ENCODE results near the gene DBX2. TPM values are rescaled to one million over a fixed set of nuclear protein-coding genes. Genes with fewer than 3 reads are reported as not detected.

DBX2 gene
- total RNA-seq, 1 donor from 2014 or later, result not detected

DNA sequence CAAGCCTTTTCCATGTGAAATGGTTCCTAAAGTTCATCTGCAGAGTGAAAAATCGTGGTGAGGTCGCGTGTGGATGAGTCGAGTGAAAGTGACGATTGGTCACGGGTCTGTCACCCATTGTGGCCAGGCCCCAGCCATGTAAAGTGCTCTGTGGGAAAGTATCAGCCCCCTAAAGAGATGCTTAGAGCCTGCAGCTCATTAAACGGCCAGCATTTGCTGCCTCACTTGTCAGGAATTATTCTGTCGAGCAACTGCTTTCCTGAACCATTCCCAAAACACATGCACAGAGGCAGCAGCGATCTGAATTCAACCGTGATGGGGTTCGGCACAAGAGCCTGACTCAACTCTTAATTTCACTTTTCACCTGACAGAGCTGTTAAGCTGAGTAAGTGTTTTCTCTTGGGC is 16.0 kb downstream of the DBX2 start:
- TF ChIP-seq, protein P1, sequence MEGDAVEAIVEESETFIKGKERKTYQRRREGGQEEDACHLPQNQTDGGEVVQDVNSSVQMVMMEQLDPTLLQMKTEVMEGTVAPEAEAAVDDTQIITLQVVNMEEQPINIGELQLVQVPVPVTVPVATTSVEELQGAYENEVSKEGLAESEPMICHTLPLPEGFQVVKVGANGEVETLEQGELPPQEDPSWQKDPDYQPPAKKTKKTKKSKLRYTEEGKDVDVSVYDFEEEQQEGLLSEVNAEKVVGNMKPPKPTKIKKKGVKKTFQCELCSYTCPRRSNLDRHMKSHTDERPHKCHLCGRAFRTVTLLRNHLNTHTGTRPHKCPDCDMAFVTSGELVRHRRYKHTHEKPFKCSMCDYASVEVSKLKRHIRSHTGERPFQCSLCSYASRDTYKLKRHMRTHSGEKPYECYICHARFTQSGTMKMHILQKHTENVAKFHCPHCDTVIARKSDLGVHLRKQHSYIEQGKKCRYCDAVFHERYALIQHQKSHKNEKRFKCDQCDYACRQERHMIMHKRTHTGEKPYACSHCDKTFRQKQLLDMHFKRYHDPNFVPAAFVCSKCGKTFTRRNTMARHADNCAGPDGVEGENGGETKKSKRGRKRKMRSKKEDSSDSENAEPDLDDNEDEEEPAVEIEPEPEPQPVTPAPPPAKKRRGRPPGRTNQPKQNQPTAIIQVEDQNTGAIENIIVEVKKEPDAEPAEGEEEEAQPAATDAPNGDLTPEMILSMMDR (IDR thresholded peaks at IDR 0.05), result no peak
- no peaks in the 10 kb centered on the region for H3K9me3 ChIP-seq
- H3K27ac ChIP-seq, result no peak overlapping the region
- no peaks in the 10 kb centered on the region for H3K36me3 ChIP-seq
- no peaks in the 10 kb centered on the region for H3K4me1 ChIP-seq
- no peak for DNase-seq (ENCODE audit: low spot score in 2 of 2)
- H3K4me3 ChIP-seq, result no peak overlapping the region
- H3K27me3 ChIP-seq, result no peaks in the 10 kb centered on the region
- intact Hi-C loops (cut with DNase I), result no loop called here

DNA sequence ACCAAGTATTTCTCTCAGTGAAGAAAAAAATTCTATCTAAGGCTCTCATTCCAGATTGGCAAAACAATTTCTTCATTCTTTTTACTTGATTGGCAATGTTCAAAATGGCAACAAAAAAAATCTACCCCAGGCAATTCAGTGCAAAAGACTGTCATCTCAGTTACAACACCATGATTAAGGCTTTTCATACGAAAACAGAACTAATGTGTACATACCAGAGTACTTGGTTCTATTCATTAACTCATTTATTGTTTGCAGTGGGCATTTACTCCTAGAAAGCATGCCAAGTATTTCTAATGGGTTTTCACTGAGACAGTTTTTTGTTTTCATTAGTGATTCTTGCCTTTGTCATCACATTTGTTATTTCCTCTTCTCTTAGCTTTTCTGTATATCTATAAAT is 33.0 kb downstream of the DBX2 start:
- Histone ChIP-seq H3K9me3 (peaks cover 0 to 6% of the 10 kb centered on the region in 2 donors), H3K4me3 (no peak overlapping the region), H3K27ac (no peak overlapping the region), H3K36me3 (no peaks in the 10 kb centered on the region), H3K4me1 (no peaks in the 10 kb centered on the region), H3K27me3 (no peaks in the 10 kb centered on the region)
- TF ChIP-seq, protein P1 (IDR thresholded peaks at IDR 0.05), result no peak
- DNase-seq (ENCODE audit: low spot score in 2 of 2), result no peak
- intact Hi-C loops (cut with DNase I), result no loop called here

DNA sequence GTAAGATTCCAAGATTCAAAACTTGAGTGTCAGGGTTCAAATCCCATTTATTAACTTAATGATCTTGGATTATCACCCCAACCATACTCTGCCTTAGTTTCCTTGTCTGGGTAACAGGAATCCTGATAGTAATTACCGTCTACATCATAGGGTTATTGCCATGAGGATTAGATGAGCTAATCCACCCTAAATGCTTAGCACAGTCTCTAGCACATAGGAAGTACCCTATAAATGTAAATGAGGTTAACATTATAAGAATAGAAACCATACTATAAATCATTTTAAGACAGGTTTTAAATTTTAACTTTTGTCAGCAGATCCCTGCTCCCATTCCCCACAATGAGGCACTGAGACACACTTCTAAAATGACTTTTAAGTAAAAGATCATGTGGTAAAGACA is 36.5 kb downstream of the DBX2 start:
- Histone ChIP-seq H3K9me3 (no peaks in the 10 kb centered on the region), H3K27ac (no peak overlapping the region), H3K27me3 (no peaks in the 10 kb centered on the region), H3K4me3 (no peak overlapping the region), H3K36me3 (no peaks in the 10 kb centered on the region), H3K4me1 (no peaks in the 10 kb centered on the region)
- no peak for DNase-seq (ENCODE audit: low spot score in 2 of 2)
- TF ChIP-seq, protein P1 (IDR thresholded peaks at IDR 0.05), result no peak
- intact Hi-C loops (cut with DNase I), result no loop called here

DNA sequence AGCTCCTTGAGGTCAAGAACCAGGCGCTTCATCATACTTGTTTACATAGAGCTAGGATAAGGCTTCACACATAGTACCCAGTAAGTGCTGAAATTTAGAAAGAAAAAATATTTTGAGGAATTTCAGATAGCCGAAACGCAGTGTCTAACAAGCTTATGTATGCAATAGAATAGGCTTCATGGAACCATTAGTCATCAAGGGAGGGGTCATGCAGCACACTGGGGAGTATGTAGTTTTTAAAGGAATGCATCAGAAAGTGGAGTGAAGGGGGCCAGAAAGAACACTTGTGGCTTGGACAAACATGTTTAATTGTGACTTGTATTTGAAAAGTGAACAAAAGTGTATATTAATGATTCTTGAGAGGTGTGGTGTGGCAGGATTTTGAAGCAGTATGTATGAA is 38.1 kb downstream of the DBX2 start:
- Histone ChIP-seq H3K4me1 (no peaks in the 10 kb centered on the region), H3K27me3 (no peaks in the 10 kb centered on the region), H3K27ac (no peak overlapping the region), H3K9me3 (no peaks in the 10 kb centered on the region), H3K4me3 (no peak overlapping the region), H3K36me3 (no peaks in the 10 kb centered on the region)
- intact Hi-C loops (cut with DNase I), result no loop called here
- TF ChIP-seq, protein P1 (IDR thresholded peaks at IDR 0.05), result no peak
- no peak for DNase-seq (ENCODE audit: low spot score in 2 of 2)

DNA sequence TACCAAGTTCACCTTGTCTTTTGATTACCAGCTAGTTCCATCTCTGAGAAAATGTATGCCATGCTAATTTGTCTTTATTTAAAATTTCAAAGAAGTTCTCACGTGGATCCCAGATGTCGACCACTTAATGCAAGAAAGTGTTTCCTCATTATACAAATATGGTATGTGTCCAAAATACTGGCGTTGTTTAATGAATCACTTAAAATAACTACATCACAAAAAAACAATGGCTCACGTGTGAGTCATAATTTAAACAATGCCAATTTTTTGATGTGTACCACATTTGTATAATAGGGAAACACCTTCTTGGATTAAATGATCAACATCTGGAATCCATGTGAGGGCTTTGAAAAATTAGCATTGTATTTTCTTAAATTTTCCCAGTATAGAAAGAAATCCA is 40.8 kb downstream of the DBX2 start:
- H3K9me3 ChIP-seq, result no peaks in the 10 kb centered on the region
- intact Hi-C loops (cut with DNase I), result no loop called here
- no peaks in the 10 kb centered on the region for H3K36me3 ChIP-seq
- no peak for DNase-seq (ENCODE audit: low spot score in 2 of 2)
- H3K4me3 ChIP-seq, result no peak overlapping the region
- H3K27ac ChIP-seq, result no peak overlapping the region
- no peaks in the 10 kb centered on the region for H3K4me1 ChIP-seq
- TF ChIP-seq, protein P1 (IDR thresholded peaks at IDR 0.05), result no peak
- H3K27me3 ChIP-seq, result no peaks in the 10 kb centered on the region

DNA sequence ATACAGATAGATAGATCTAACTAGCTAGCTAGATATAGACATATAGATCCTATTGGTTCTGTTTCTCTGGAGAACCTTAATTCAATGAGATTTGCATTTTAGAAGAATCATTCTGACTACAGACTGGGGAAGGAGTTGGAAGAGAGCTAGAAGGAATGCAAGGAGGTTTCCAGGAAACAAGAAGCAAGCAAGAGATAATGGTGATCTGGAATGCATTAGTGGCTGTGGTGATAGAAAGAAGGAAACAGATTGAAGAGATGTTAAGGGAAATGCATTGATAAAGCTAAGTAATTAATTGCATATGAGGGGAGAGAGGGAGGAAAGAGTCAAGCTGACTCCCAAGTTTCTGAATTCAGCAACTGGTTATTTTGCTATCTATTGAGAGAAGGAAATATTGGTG is 42.7 kb downstream of the DBX2 start:
- no peak for DNase-seq (ENCODE audit: low spot score in 2 of 2)
- Histone ChIP-seq H3K4me3 (no peak overlapping the region), H3K27ac (no peak overlapping the region), H3K9me3 (no peaks in the 10 kb centered on the region), H3K4me1 (no peaks in the 10 kb centered on the region), H3K27me3 (no peaks in the 10 kb centered on the region), H3K36me3 (no peaks in the 10 kb centered on the region)
- TF ChIP-seq, protein P1 (IDR thresholded peaks at IDR 0.05), result no peak
- intact Hi-C loops (cut with DNase I), result no loop called here
